HS-5 (cell line): Measurements from ENCODE around the gene UBE2H.
"Not testable (repeated sequence)": the region's sequence is repeated elsewhere in the genome, so short reads cannot be mapped to it uniquely, and the experiment has no call there.

Source experiments
- DNase-seq: peaks from one replicate; pipeline ENCODE4 v3.0.0-alpha.2; 2012; ENCODE audit warnings: low read depth

UBE2H gene

GRCh38 chr7:129843365-129843898 lies 109.3 kb downstream of the UBE2H start:
- no peak for DNase-seq

- no peak for DNase-seq
Observed at GRCh38 chr7:129841465-129841864, 111.3 kb downstream of the UBE2H start.

- DNase-seq: no peak
Observed at GRCh38 chr7:129840757-129841156, 112.0 kb downstream of the UBE2H start.

- no peak for DNase-seq
Observed at GRCh38 chr7:129836983-129837382, 115.8 kb downstream of the UBE2H start.

GRCh38 chr7:129835569-129835968 lies 117.2 kb downstream of the UBE2H start:
- no peak for DNase-seq

GRCh38 chr7:129833353-129833752 lies 119.4 kb downstream of the UBE2H start:
- not testable (repeated sequence) for DNase-seq

- DNase-seq: no peak
Observed at GRCh38 chr7:129832701-129833227, 120.0 kb downstream of the UBE2H start.

- DNase-seq: no peak
Observed at GRCh38 chr7:129832282-129832681, 120.5 kb downstream of the UBE2H start.

GRCh38 chr7:129831424-129832058 lies 121.2 kb downstream of the UBE2H start:
- peak; percentile 92 for DNase-seq

- DNase-seq: no peak
Observed at GRCh38 chr7:129830949-129831348, 121.8 kb downstream of the UBE2H start.

DNA sequence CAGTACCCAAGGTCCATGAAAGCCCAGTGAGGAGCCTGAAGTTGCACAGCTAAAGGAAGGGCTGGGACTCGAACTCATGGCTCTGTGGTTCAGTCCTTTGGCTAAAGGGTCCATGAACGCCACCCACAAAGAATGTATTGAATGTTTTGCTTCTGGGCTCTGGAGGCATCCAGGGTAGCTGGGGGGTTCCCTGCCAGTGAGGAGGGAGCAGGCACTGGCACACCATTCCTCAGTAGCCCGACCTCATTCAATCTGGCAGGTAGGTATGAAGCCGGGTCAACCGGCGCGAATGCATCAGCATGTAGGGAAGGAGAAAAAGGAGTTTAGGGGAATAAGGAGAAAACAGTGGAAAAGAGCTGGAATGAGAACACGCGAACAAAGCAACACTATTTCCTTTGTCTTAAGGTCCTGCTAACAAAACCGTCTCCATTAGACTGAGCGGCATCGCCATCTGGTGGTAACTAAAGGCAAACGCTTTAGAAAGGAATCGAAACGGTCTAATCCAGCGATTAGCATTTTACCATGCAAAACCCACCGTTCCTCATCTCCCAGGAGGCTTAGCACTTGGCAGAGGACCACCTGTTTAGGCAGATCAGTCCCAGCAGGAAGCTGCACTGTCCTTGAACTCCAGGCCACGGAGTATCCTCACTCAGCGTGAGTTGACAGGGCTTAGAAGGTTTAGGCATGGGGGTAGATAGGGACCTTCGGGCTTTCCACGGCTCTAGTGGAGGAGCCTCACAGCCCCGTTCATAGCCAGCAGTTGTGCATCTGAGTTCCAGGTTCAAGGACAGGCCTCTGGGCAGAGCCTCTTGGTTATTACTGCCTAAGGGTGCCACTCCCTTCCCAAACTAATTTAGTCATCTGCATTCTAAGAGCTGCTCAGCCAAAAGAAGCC lies 122.8 kb downstream of the UBE2H start:
- no peak for DNase-seq

- no peak for DNase-seq
Observed at GRCh38 chr7:129828989-129829736, 123.6 kb downstream of the UBE2H start.

DNA sequence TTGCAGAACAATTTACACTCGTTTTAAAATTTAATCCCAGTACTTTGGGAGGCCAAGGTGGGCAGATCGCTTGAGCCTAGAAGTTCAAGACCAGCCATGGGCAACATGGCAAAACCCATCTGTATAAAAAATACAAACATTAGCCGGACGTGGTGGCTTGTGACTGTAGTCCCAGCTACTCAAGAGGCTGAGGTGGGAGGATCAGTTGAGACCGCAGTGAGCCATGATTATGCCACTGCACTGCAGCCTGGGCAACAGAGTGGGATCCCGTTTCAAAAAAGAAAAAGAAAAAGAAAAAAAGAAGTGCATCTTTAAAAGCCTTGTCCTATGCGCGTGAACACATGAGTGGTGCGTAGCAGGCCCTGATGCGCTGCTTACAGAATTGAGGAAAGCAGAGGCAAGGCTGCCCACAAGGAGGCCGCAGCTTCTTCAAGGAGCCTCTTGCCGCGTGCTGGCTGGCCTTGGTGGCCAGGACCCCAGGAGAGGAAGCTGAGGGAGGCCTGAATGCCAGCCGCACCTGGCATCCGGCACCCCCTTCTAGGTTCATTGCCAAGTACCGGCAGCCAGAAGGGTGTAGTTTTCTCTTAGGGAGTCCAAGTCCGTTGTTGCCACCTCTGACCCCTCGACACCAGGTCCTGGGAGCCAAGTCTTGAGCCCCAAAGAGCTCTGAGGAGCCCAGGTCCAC lies 124.5 kb downstream of the UBE2H start:
- no peak for DNase-seq

GRCh38 chr7:129827467-129827990 lies 125.2 kb downstream of the UBE2H start:
- DNase-seq: no peak

DNA sequence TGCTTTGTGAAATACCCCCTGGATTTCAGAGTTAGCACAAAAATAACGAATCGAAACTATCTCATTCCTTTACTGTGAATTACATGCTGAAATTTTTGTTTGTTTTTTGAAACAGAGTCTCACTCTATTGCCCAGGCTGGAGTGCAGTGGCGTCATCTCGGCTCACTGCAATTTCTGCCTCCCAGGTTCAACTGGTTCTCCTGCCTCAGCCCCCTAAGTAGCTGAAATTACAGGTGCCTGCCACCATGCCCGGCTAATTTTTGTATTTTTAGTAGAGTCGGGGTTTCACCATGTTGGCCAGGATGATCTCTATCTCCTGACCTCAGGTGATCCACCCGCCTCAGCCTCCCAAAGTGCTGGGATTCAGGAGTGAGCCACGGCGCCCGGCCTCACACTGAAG lies 125.9 kb downstream of the UBE2H start:
- not testable (repeated sequence) for DNase-seq

DNA sequence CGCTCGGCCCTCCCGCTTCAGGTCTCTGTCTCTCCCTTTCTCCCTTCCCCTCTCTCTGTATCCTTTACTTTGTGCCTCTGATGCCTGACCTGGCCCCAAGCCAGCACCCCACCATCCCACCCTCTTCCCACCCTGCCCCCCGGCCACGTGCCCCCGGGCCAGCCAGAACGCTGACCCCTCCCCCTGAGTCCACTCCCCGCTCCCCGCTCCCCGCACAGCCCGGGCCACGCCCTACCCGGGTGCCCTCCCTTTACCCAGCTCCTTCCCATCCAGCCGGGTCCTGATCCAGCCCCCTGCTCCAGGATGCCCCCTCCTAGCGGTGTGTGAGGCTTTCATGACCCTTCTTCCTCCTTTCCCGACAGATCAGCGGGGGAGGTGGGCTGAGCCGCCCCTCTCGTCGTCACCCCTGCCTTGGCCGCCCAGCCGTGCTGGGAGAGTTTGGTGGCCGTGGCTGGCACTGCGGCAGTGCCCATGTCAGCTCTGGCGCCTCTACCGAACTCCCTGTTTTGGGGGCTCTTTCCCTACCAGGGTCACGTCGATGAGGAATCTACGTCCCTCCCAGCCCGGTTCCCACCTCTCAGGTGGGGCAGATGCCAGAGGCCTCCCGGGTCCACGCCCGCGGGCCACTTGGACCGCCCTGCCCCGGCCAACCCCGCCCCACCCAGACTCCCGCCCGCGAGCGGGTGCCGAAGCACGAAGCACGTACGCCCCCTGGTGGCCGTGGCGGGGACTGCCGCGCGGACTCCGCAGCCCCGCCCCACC lies 127.4 kb downstream of the UBE2H start:
- DNase-seq: no peak

DNA sequence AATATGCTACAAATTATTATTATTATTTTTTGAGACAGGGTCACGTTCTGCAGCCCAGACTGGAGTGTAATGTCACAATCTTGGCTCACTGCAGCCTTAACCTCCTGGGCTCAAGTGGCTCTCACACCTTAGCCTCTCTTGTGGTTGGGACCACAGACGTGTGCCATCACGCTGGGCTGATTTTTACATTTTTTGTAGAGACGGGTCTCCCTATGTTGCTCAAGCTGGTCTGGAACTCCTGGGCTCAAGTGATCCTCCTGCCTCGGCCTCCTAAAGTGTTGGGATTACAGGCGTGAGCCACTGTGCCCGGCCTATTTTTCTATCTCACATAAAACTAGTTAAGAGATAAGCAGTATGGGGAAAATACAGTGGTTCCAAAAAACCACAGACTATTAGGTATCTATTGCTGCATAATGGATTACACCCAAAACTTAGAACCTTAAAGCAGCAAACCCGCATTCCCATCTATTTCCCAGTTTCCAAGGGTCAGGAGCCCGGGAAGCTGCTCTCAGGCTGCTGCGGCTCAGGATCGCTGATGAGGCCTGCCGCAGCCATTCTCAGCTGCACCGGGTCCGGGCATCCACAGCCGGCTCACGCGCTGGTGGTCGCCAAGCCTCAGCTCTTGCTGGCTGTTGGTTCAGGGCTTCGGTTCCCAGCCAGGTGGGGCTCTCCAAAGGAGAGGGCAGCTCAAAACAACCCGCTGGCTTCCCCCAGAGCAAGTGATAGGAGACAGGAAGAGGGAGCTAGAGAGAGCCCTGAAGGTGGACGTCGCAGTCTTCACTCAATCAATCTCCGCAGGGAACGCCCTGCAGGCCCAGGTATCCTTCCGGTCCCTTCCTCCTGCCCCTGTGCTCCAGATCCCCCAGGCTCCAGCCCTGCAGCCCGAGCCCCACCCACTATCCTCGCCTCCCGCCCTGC lies 128.2 kb downstream of the UBE2H start:
- no peak for DNase-seq

- not testable (repeated sequence) for DNase-seq
Observed at GRCh38 chr7:129823143-129823542, 129.6 kb downstream of the UBE2H start.

GRCh38 chr7:129821476-129821875 lies 131.3 kb downstream of the UBE2H start:
- no peak for DNase-seq
